ENCODE results near the gene PHACTR4. TPM values are rescaled to one million over a fixed set of nuclear protein-coding genes. Genes with fewer than 3 reads are reported as not detected.
"Not testable (repeated sequence)": the region's sequence is repeated elsewhere in the genome, so short reads cannot be mapped to it uniquely, and the experiment has no call there.

PHACTR4 gene
- total RNA-seq, 2 experiments from 2014 or later, result 16.3 to 17.2 TPM

DNA sequence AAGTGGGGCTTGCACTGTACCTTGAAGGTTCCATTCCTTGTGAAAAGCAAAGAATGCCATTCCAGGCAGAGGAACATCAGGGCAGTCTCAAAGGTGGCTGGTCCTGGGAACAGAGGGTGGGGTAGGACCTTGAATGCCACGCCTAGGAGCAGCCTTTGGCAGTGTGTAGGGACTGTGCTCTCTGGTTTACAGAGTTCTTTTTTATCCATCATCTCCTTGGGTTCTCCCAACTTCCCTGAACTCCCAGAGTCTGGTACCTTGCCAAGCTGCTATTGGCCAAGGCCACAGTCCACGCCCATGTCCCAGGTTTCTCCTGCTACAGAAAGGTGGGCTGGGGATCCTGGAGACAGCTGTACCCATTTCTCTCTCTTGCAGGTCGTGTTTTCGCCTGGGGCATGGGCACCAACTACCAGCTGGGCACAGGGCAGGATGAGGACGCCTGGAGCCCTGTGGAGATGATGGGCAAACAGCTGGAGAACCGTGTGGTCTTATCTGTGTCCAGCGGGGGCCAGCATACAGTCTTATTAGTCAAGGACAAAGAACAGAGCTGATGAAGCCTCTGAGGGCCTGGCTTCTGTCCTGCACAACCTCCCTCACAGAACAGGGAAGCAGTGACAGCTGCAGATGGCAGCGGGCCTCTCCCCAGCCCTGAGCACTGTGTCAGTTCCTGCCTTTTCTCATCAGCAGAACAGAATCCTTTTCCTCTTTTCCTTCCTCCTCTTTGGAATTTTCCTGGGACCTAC lies 168.1 kb downstream of the PHACTR4 start:
- H3K36me3 Mint-ChIP-seq (ENCODE audit: low read depth), result peaks cover 14% of the 10 kb centered on the region
- CTCF ChIA-PET, result interaction anchor here (0.6 kb wide), 2 partner anchors 10 to 177 kb away, joined by 3 to 5 read pairs; no protein-coding TSS in a partner anchor

DNA sequence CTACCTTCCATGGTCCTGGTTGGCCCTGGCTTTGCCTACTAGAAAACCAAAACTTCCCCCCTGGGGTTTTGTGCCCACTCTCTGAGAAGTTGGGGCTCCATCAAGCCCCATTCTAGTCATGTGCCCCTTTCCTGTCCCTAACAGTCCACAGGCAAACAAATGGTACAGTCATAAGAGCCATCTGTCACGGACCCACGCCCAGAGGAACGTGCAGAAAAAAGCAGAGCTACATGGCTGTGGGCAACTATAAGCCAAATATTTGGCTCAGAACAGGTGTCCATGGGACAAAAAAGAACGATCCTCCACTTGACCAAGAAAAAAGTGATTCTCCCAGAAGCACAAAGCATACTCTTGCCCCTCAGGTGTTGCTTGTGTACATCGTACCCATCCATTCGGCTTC lies 168.7 kb downstream of the PHACTR4 start:
- CTCF ChIA-PET, result interaction anchor here (0.6 kb wide), 1 partner anchor 177 kb away, joined by 3 read pairs; no protein-coding TSS in a partner anchor
- Mint-ChIP-seq H3K9me3 (no peaks in the 10 kb centered on the region), H3K27ac (no peak overlapping the region), H3K4me1 (ENCODE audit: low read depth) (no peaks in the 10 kb centered on the region), H3K4me3 (no peak overlapping the region), H3K27me3 (ENCODE audit: low read depth) (no peaks in the 10 kb centered on the region), H3K36me3 (ENCODE audit: low read depth) (peaks cover 12% of the 10 kb centered on the region)
- intact Hi-C loops (cut with micrococcal nuclease), result no loop called here
- no peak for DNase-seq

More for the DNA sequence above, 168.1 kb downstream of the PHACTR4 start:
- no peaks in the 10 kb centered on the region for H3K9me3 Mint-ChIP-seq
- H3K4me3 Mint-ChIP-seq, result no peak overlapping the region
- intact Hi-C loops (cut with micrococcal nuclease), result no loop called here
- no peak for DNase-seq
- no peaks in the 10 kb centered on the region for H3K27me3 Mint-ChIP-seq (ENCODE audit: low read depth)
- H3K27ac Mint-ChIP-seq, result no peak overlapping the region
- no peaks in the 10 kb centered on the region for H3K4me1 Mint-ChIP-seq (ENCODE audit: low read depth)

DNA sequence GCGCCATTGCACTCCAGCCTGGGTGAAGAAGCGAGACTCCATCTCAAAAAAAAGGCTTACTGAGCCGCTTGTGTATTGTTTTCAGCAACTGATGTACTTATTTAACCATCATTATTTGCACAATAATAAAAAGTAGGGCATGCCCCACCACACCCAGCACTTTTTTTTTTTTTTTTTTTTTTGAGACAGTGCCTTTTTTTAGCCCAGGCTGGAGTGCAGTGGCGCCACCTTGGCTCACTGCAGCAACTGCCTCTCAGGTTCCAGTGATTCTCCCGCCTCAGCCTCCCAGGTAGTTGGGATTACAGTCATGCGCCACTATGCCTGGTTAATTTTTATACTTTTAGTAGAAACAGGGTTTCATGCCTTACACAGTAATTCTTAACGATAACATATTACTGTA lies 171.1 kb downstream of the PHACTR4 start:
- H3K4me3 Mint-ChIP-seq, result no peak overlapping the region

DNA sequence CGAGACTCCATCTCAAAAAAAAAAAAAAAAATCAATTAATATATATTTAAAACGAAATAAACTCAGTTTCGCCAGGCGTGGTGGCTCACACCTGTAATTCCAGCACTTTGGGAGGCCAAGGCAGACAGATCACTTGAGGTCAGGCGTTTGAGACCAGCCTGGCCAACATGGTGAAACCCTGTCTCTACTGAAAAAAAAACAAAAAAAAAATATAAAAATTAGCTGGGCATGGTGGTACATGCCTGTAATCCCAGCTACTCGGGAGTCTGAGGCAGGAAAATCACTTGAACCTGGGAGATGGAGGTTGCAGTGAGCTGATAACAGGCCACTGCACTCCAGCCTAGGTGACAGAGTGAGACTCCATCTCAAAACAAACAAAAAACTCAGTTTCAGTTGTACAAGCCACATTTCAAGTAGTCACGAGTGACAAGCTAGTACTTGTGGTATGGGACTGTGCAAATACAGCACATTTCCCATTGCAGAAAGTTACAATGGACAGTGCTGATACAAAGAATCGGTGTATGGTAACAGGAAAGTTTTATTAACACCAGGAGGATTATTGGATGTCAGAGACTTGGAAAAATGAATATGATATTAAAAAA lies 172.0 kb downstream of the PHACTR4 start:
- CTCF ChIA-PET, result interaction anchor here (0.6 kb wide), 1 partner anchor 23 kb away, joined by 3 read pairs; no protein-coding TSS in a partner anchor
- H3K27me3 Mint-ChIP-seq (ENCODE audit: low read depth); H3K4me1 Mint-ChIP-seq (ENCODE audit: low read depth); H3K4me3 Mint-ChIP-seq; intact Hi-C loops (cut with micrococcal nuclease); H3K36me3 Mint-ChIP-seq (ENCODE audit: low read depth); H3K9me3 Mint-ChIP-seq; H3K27ac Mint-ChIP-seq; DNase-seq: not testable (repeated sequence)

More for the DNA sequence above, 171.1 kb downstream of the PHACTR4 start:
- Mint-ChIP-seq H3K27me3 (ENCODE audit: low read depth) (no peaks in the 10 kb centered on the region), H3K36me3 (ENCODE audit: low read depth) (peaks cover 7% of the 10 kb centered on the region), H3K9me3 (no peaks in the 10 kb centered on the region), H3K4me1 (ENCODE audit: low read depth) (no peaks in the 10 kb centered on the region), H3K27ac (no peak overlapping the region)
- DNase-seq, result no peak
- intact Hi-C loops (cut with micrococcal nuclease), result no loop called here
- CTCF ChIA-PET, result no interaction called here

DNA sequence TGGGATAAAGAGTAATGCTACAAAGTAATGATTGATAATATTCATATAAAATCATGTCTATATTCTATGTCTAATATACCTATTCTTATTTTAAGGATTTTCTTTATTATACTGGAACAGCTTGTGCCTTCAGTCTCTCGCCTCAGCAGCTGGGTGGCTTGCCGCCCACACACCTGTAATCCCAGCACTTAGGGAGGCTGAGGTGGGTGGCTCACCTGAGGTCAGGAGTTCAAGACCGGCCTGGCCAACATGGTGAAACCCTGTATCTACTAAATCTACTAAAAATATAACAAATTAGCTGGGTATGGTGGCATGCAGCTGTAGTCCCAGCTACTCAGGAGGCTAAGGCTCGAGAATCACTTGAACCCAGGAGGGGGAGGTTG lies 175.7 kb downstream of the PHACTR4 start:
- Mint-ChIP-seq H3K36me3 (ENCODE audit: low read depth) (no peaks in the 10 kb centered on the region), H3K27ac (no peak overlapping the region), H3K4me3 (no peak overlapping the region), H3K4me1 (ENCODE audit: low read depth) (no peaks in the 10 kb centered on the region), H3K9me3 (no peaks in the 10 kb centered on the region), H3K27me3 (ENCODE audit: low read depth) (no peaks in the 10 kb centered on the region)
- intact Hi-C loops (cut with micrococcal nuclease), result no loop called here
- CTCF ChIA-PET, result interaction anchor here (1.0 kb wide), 1 partner anchor 20 kb away, joined by 3 read pairs; no protein-coding TSS in a partner anchor
- no peak for DNase-seq

GRCh38 chr1:28548318-28548717 lies 178.8 kb downstream of the PHACTR4 start:
- no peaks in the 10 kb centered on the region for H3K36me3 Mint-ChIP-seq (ENCODE audit: low read depth)
- no peak overlapping the region for H3K4me3 Mint-ChIP-seq
- no peak overlapping the region for H3K27ac Mint-ChIP-seq
- intact Hi-C loops (cut with micrococcal nuclease), result no loop called here
- H3K4me1 Mint-ChIP-seq (ENCODE audit: low read depth), result peaks cover 5% of the 10 kb centered on the region
- H3K27me3 Mint-ChIP-seq (ENCODE audit: low read depth), result no peaks in the 10 kb centered on the region
- CTCF ChIA-PET, result no interaction called here
- DNase-seq, result no peak
- no peaks in the 10 kb centered on the region for H3K9me3 Mint-ChIP-seq

Other genes starting within 250 kb of the PHACTR4 start
- gene PTAFR, start 193.1 kb upstream of the PHACTR4 start, total RNA-seq, result under 1 TPM; 0.05 to 0.07 TPM
- gene DNAJC8, start 136.7 kb upstream of the PHACTR4 start, total RNA-seq, result 100 to 1,000 TPM; 113 to 115 TPM
- gene ATP5IF1, start 133.6 kb upstream of the PHACTR4 start, total RNA-seq, result 100 to 1,000 TPM; 182 to 185 TPM
- gene SESN2, start 110.2 kb upstream of the PHACTR4 start, total RNA-seq, result 10 to 100 TPM; 46.2 to 46.9 TPM
- gene MED18, start 40.7 kb upstream of the PHACTR4 start, total RNA-seq, result 10 to 100 TPM; 13.2 to 13.3 TPM
- gene RCC1, start 136.3 kb downstream of the PHACTR4 start, total RNA-seq, result 100 to 1,000 TPM; 106 to 110 TPM
- 10 to 100 TPM; 36.7 to 39.4 TPM for gene TRNAU1AP, start 183.3 kb downstream of the PHACTR4 start, total RNA-seq
- gene RAB42, start 222.5 kb downstream of the PHACTR4 start, total RNA-seq, result not detected

All from activated naive CD4-positive, alpha-beta T cell treated with anti-CD3 and anti-CD28 coated beads for 36 hours (primary cell).